Left lung (tissue), 10 donors: Measurements from ENCODE around the gene SGTB. TPM values are rescaled to one million over a fixed set of nuclear protein-coding genes. Genes with fewer than 3 reads are reported as not detected.

ENCODE experiments used
- ATAC-seq: fragments of 200-7000 bp; cut with Tn5 transposase; one replicate; pipeline ENCODE4 v1.9.1; 2020; ENCODE audit warnings: moderate library complexity
- DNase-seq, 4 donors: peaks; one replicate each; pipeline ENCODE4 v3.0.0-alpha.2; 2013 to 2020
- H3K27ac ChIP-seq, 2 donors: fragments of 200-600 bp; sonication (generic) in 1 of 2; one replicate each; pipeline versions ENCODE4 v1.5.0 to v1.8.0; 2020 to 2021
- H3K27me3 ChIP-seq, 2 donors: fragments of 200-600 bp; sonication (generic) in 1 of 2; one replicate each; pipeline versions ENCODE4 v1.5.0 to v1.8.0; 2020 to 2021
- H3K36me3 ChIP-seq, 2 donors: fragments of 200-600 bp; sonication (generic) in 1 of 2; one replicate each; pipeline versions ENCODE4 v1.5.0 to v1.8.0; 2020 to 2021
- H3K4me1 ChIP-seq, 2 donors: fragments of 200-600 bp; one replicate each; pipeline ENCODE4 v1.8.0; 2021
- H3K4me3 ChIP-seq, 2 donors: fragments of 200-600 bp; sonication (generic) in 1 of 2; one replicate each; pipeline versions ENCODE4 v1.5.0 to v1.8.0; 2020 to 2021; ENCODE audit warnings: mild to moderate bottlenecking in 1 of 2
- H3K9me3 ChIP-seq, 2 donors: fragments of 200-600 bp; sonication (generic) in 1 of 2; one replicate each; pipeline versions ENCODE4 v1.5.0 to v1.8.0; 2020 to 2021
- CTCF ChIP-seq, 2 donors: fragments of 200-600 bp; sonication (generic) in 1 of 2; IDR thresholded peaks; one replicate each; pipeline versions ENCODE4 v1.5.0 to v1.8.0; 2021; ENCODE audit warnings: antibody characterized with exemption in 2 of 2
- intact Hi-C, 2 donors: fragments of 100-400 bp; cut with DNase I; formaldehyde crosslinking; loops; one replicate each; pipeline versions ENCODE4 v1.11.2 to v1.14.2; 2022
- polyA plus RNA-seq, 6 donors: library from polyadenylated mRNA; unstranded; fragments of 120-200 nt; gene quantifications; one replicate each; pipeline ENCODE4 v1.2.1, GENCODE V29; 2013; ENCODE audit not compliant: insufficient read length in 6 of 6
- total RNA-seq, 2 donors: library from RNA; stranded (reverse); fragmentation: NEBNext Ultra II Directional; extraction: Animal tissue kit (Norgen Biotek cat#: 25700); gene quantifications; one replicate each; pipeline ENCODE4 v1.2.1, GENCODE V29; 2021
- donor health status: DM: no; HTN: yes; CAD: no.
- donor health status: DM: no; HTN: no; CAD: no.

The SGTB gene
- total and polyA plus RNA-seq, 8 donors, result 7.7 to 22.6 (median 9.2) TPM

- intact Hi-C loops, result no loop called here
These were observed 5.7 kb upstream of the SGTB start for GRCh38 chr5:65727491-65728156.

GRCh38 chr5:65722575-65723403 lies 880 bp upstream of the SGTB start:
- peaks cover 0 to 14% of the 10 kb centered on the region in 2 donors for H3K36me3 ChIP-seq
- DNase-seq (peak in 2 of 4 donors; percentile 44 to 50), ATAC-seq (peak; percentile 51)
- peak overlapping the region; percentile 65 to 80 for H3K27ac ChIP-seq
- peaks cover 0 to 30% of the 10 kb centered on the region in 2 donors for H3K4me1 ChIP-seq
- intact Hi-C loops, result no loop called here
- peak overlapping the region; percentile 84 to 91 for H3K4me3 ChIP-seq
- TF ChIP-seq CTCF (IDR thresholded peaks at IDR 0.05), result no peak
- no peaks in the 10 kb centered on the region for H3K27me3 ChIP-seq
- H3K9me3 ChIP-seq, result no peaks in the 10 kb centered on the region

More at GRCh38 chr5:65727491-65728156, 5.7 kb upstream of the SGTB start:
- H3K4me3 ChIP-seq, result no peak overlapping the region
- no peaks in the 10 kb centered on the region for H3K36me3 ChIP-seq
- no peak for TF ChIP-seq CTCF (IDR thresholded peaks at IDR 0.05)
- H3K27ac ChIP-seq, result no peak overlapping the region
- DNase-seq, result no peak
- H3K9me3 ChIP-seq, result no peaks in the 10 kb centered on the region
- H3K4me1 ChIP-seq, result peaks cover 0 to 30% of the 10 kb centered on the region in 2 donors
- H3K27me3 ChIP-seq, result no peaks in the 10 kb centered on the region
- ATAC-seq, result no peak

- peak overlapping the region; percentile 54 to 80 for H3K27ac ChIP-seq
- H3K36me3 ChIP-seq, result peaks cover 0 to 23% of the 10 kb centered on the region in 2 donors
- no peaks in the 10 kb centered on the region for H3K27me3 ChIP-seq
- intact Hi-C loops, result no loop called here
- DNase-seq, result peak; percentile 61 to 78 (median 66)
- TF ChIP-seq CTCF (IDR thresholded peaks at IDR 0.05), result no peak
- ATAC-seq, result peak; percentile 34
- H3K9me3 ChIP-seq, result no peaks in the 10 kb centered on the region
- H3K4me3 ChIP-seq, result peak overlapping the region; percentile 84 to 91
- peaks cover 0 to 30% of the 10 kb centered on the region in 2 donors for H3K4me1 ChIP-seq
These were observed 724 bp downstream of the SGTB start for GRCh38 chr5:65721050-65721719.

GRCh38 chr5:65718576-65719310 lies 3.2 kb downstream of the SGTB start:
- intact Hi-C loops, result no loop called here
- ATAC-seq (no peak), DNase-seq (no peak)

More at GRCh38 chr5:65718576-65719310, 3.2 kb downstream of the SGTB start:
- Histone ChIP-seq H3K27ac (no peak overlapping the region), H3K4me1 (peaks cover 0 to 17% of the 10 kb centered on the region in 2 donors), H3K9me3 (no peaks in the 10 kb centered on the region), H3K4me3 (no peak overlapping the region), H3K36me3 (peaks cover 0 to 32% of the 10 kb centered on the region in 2 donors), H3K27me3 (no peaks in the 10 kb centered on the region)
- TF ChIP-seq CTCF (IDR thresholded peaks at IDR 0.05), result no peak
